Activated naive CD4-positive, alpha-beta T cell treated with anti-CD3 and anti-CD28 coated beads, Interleukin-2, amount 50 U/mL, for 24 hours (primary cell): Measurements from ENCODE around the gene NEDD4L.

ENCODE experiments used
- H3K27ac Mint-ChIP-seq: one replicate; pipeline ENCODE4 v1.8.0; 2021; ENCODE audit warnings: mild to moderate bottlenecking, mixed read lengths
- H3K27me3 Mint-ChIP-seq: one replicate; pipeline ENCODE4 v1.8.0; 2021; ENCODE audit warnings: mixed read lengths
- H3K36me3 Mint-ChIP-seq: one replicate; pipeline ENCODE4 v1.8.0; 2021; ENCODE audit warnings: mixed read lengths
- H3K4me1 Mint-ChIP-seq: one replicate; pipeline ENCODE4 v1.8.0; 2021; ENCODE audit warnings: mixed read lengths
- H3K4me3 Mint-ChIP-seq: one replicate; pipeline ENCODE4 v1.8.0; 2021; ENCODE audit warnings: mild to moderate bottlenecking, mixed read lengths
- H3K9me3 Mint-ChIP-seq: one replicate; pipeline ENCODE4 v1.8.0; 2021; ENCODE audit warnings: mixed read lengths

Gene NEDD4L

DNA sequence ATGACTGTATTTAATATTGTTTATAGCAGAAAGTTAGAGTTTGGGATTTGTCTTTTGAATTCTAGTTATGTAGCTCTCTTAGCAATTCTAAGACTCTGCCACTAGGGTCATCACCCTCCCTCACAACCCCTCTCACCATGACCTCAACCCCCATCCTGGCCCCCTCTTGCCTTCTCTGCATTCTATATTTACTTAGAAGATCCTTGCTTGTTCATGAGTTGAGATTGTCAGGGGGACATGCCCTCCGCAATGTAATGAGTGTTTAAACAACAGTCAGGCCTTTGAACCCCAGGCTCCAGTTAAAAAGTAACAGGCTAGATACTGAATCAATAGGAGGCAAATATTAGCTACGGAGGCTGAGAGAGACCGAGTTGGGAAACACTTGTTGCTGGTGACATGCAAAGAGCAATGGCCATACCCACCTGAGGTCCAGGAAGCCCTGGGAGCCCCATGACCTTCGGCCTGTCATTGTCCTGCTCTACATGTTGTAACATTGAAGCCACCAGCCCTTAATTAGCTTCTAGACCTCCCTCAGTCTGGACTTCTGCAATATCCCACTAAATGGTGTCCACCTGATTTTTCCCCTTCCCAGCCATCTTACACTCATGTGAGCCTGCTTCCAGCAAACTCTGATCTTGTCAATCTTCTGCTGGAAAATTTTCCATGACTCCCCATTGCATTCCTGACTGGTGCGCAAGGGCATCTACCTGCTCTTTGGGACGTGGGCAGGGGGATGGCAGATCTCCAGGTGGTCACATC is 363.8 kb downstream of the NEDD4L start:
- Mint-ChIP-seq H3K9me3 (no peaks in the 10 kb centered on the region), H3K36me3 (no peaks in the 10 kb centered on the region), H3K27me3 (no peaks in the 10 kb centered on the region), H3K4me1 (no peaks in the 10 kb centered on the region), H3K4me3 (no peak overlapping the region), H3K27ac (no peak overlapping the region)

GRCh38 chr18:58408665-58409064 is 364.6 kb downstream of the NEDD4L start:
- Mint-ChIP-seq H3K9me3 (no peaks in the 10 kb centered on the region), H3K4me1 (no peaks in the 10 kb centered on the region), H3K27me3 (no peaks in the 10 kb centered on the region), H3K4me3 (no peak overlapping the region), H3K27ac (no peak overlapping the region), H3K36me3 (no peaks in the 10 kb centered on the region)

GRCh38 chr18:58409802-58410445 is 365.9 kb downstream of the NEDD4L start:
- Mint-ChIP-seq H3K9me3 (no peaks in the 10 kb centered on the region), H3K27ac (no peak overlapping the region), H3K4me1 (no peaks in the 10 kb centered on the region), H3K27me3 (no peaks in the 10 kb centered on the region), H3K4me3 (no peak overlapping the region), H3K36me3 (no peaks in the 10 kb centered on the region)

DNA sequence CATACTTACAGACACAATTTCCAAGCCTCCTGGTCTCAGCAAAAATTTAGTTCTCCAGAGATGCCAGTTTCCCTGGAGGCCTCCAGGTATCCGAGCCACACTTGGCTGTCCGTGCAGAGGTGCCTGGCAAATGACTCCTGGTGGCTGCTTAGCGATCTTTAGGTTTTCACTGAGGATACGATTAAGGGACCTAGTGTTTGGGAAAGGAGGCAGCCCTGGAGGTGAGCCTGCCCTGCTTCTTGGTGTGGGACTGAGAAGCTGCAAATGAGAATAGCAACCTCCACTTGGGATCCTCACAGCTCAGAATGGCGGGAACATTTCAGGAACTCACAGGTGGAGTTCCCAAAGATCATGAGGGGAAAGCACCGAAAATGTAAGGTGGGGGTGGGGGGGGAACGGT is 367.3 kb downstream of the NEDD4L start:
- no peaks in the 10 kb centered on the region for H3K4me1 Mint-ChIP-seq
- H3K4me3 Mint-ChIP-seq = no peak overlapping the region
- H3K27ac Mint-ChIP-seq = no peak overlapping the region
- H3K9me3 Mint-ChIP-seq = no peaks in the 10 kb centered on the region
- H3K27me3 Mint-ChIP-seq = no peaks in the 10 kb centered on the region
- no peaks in the 10 kb centered on the region for H3K36me3 Mint-ChIP-seq

- Mint-ChIP-seq H3K36me3 (no peaks in the 10 kb centered on the region), H3K27me3 (no peaks in the 10 kb centered on the region), H3K4me3 (no peak overlapping the region), H3K9me3 (no peaks in the 10 kb centered on the region), H3K4me1 (no peaks in the 10 kb centered on the region), H3K27ac (no peak overlapping the region)
Measured at GRCh38 chr18:58412844-58413666, 369.0 kb downstream of the NEDD4L start.

- Mint-ChIP-seq H3K27me3 (no peaks in the 10 kb centered on the region), H3K9me3 (no peaks in the 10 kb centered on the region), H3K27ac (no peak overlapping the region), H3K36me3 (no peaks in the 10 kb centered on the region), H3K4me3 (no peak overlapping the region), H3K4me1 (no peaks in the 10 kb centered on the region)
Measured at GRCh38 chr18:58413667-58414628, 369.9 kb downstream of the NEDD4L start.

DNA sequence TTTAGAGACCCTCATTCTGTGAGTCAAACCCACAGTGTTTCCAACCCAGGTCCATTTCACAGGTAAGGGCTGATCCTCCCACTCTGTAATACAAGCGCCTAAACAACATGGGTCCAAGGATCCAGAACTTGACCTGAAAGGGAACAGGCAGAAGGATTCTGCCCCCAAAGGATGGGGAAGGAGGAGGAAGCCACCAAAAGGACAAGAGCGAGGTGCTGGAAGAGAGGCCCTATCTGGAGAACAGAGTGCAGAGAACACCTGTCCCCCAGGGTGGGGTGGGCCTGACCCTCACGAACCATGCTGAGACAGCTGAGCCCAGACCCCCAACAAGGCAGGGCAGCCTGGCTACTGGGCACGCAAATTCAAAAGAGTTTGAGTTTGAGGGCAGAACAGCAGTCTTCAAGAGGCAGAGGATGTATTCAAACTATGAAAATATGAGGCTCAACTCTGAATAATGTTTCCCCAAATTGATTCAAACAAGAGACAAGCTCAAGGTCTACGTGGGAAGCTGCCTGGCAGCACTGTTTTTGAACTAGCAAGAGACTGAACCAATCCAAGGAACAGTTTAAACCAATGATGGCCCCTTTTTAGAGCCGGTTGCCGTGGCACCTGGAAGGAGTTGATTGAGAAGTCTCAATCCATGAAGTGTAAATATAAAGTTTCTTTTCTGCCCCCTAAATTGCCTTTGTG is 372.1 kb downstream of the NEDD4L start:
- no peak overlapping the region for H3K27ac Mint-ChIP-seq

GRCh38 chr18:58416704-58417683 is 373.0 kb downstream of the NEDD4L start:
- Mint-ChIP-seq H3K4me1 (no peaks in the 10 kb centered on the region), H3K27ac (no peak overlapping the region), H3K36me3 (no peaks in the 10 kb centered on the region), H3K4me3 (no peak overlapping the region), H3K9me3 (no peaks in the 10 kb centered on the region), H3K27me3 (no peaks in the 10 kb centered on the region)

More for the DNA sequence above, 372.1 kb downstream of the NEDD4L start:
- no peaks in the 10 kb centered on the region for H3K9me3 Mint-ChIP-seq
- no peak overlapping the region for H3K4me3 Mint-ChIP-seq
- no peaks in the 10 kb centered on the region for H3K4me1 Mint-ChIP-seq
- no peaks in the 10 kb centered on the region for H3K36me3 Mint-ChIP-seq
- no peaks in the 10 kb centered on the region for H3K27me3 Mint-ChIP-seq

DNA sequence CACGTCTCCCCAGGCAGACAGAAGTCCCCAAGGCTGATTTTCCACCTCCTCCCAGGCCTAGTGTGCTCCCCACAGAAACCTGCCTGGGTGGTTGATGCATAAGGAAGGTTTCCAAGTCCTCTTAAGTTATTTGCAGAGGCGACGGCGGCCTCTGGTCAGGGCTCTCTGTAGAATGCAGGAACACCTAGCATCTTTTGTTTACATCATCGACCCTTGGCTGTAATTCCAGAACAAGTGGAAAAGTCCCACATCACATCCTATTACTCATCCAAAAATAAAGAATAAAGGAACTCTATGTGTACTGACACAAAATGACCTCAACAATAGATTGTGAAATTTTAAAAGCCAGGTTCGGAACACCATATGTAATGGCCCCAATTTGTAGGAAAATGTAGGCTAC is 373.7 kb downstream of the NEDD4L start:
- Mint-ChIP-seq H3K9me3 (no peaks in the 10 kb centered on the region), H3K36me3 (no peaks in the 10 kb centered on the region), H3K4me1 (no peaks in the 10 kb centered on the region), H3K27ac (no peak overlapping the region), H3K4me3 (no peak overlapping the region), H3K27me3 (no peaks in the 10 kb centered on the region)

DNA sequence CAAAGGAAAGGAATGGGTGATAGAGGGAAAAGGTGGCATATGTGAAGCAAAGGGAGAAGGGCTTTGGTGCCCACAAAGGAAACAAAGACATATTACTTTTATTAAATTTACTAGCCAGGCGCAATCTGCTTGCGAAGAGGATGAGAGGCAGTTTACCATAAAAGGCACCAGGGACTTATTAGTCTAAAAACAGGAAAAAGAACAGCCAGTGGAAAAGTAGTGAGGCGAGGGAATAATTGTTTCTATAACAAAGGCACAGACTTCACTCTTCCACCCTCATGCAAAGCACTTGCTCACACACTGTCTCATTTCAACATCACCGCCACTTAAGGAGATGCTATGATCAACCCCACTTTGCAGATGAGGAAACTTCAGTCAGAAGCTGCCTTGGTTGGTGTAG is 374.3 kb downstream of the NEDD4L start:
- Mint-ChIP-seq H3K27ac (no peak overlapping the region), H3K4me1 (no peaks in the 10 kb centered on the region), H3K36me3 (no peaks in the 10 kb centered on the region), H3K9me3 (no peaks in the 10 kb centered on the region), H3K4me3 (no peak overlapping the region), H3K27me3 (no peaks in the 10 kb centered on the region)

DNA sequence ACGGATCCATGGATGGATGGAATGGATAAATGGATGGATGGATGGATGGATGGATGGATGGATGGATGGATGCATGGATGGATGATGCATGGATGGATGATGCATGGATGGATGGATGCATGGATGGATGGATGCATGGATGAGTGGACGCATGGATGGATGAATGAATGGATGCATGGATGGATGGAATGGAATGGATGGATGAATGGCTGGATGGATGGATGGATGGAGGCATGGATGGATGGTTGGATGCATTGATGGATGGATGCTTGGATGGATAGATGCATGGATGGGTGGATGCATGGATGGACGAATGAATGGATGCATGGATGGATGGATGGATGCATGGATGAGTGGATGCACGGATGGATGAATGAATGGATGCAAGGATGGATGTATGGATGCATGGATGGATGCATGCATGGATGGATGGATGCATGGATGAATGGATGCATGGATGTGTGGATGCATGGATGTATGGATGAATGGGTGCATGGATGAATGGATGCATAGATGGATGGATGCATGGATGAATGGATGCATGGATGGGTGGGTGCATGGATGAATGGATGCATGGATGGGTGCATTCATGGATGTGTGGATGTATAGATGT is 375.7 kb downstream of the NEDD4L start:
- H3K36me3 Mint-ChIP-seq = no peaks in the 10 kb centered on the region
- H3K27me3 Mint-ChIP-seq = peaks cover 1% of the 10 kb centered on the region
- no peaks in the 10 kb centered on the region for H3K4me1 Mint-ChIP-seq
- H3K9me3 Mint-ChIP-seq = no peaks in the 10 kb centered on the region
- H3K4me3 Mint-ChIP-seq = no peak overlapping the region
- H3K27ac Mint-ChIP-seq = peak overlapping the region; percentile 10

GRCh38 chr18:58426611-58427010 is 382.6 kb downstream of the NEDD4L start:
- peaks cover 3% of the 10 kb centered on the region for H3K4me1 Mint-ChIP-seq
- H3K27ac Mint-ChIP-seq = no peak overlapping the region
- H3K36me3 Mint-ChIP-seq = no peaks in the 10 kb centered on the region
- H3K27me3 Mint-ChIP-seq = peaks cover 1% of the 10 kb centered on the region
- H3K4me3 Mint-ChIP-seq = no peak overlapping the region
- no peaks in the 10 kb centered on the region for H3K9me3 Mint-ChIP-seq

DNA sequence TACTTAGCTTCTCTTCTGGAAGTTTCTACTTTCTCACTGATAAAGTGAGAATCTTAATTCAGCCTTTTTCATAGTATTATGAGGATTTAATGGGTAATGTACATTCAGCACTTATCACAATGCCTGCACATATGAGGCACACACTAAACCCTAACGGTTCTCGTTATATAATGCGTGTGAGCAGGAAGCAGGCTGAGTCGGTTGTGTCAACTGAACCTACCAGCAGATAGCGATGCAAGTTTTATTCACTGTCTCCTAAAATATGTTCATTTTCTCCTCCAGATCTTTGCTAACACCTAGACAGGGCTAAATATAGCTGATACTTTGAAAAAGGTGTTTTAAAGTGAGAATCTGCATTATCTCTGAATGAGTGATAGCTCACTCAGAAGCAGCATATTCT is 383.3 kb downstream of the NEDD4L start:
- H3K4me3 Mint-ChIP-seq = no peak overlapping the region
- H3K27me3 Mint-ChIP-seq = peaks cover 1% of the 10 kb centered on the region
- peaks cover 3% of the 10 kb centered on the region for H3K4me1 Mint-ChIP-seq
- H3K36me3 Mint-ChIP-seq = no peaks in the 10 kb centered on the region
- H3K9me3 Mint-ChIP-seq = no peaks in the 10 kb centered on the region
- no peak overlapping the region for H3K27ac Mint-ChIP-seq
